AG10803 (cell line): ENCODE data around the gene ZNF773.

Source experiments
- DNase-seq: peaks from one replicate; pipeline ENCODE4 v3.0.0; 2010; ENCODE audit warnings: low read depth
- H3K4me3 ChIP-seq: 2 replicates; pipeline ENCODE4 v1.5.1; 2011; ENCODE audit warnings: mild to moderate bottlenecking, low read length, control low read depth
- TF ChIP-seq, protein P1 (sequence below): conservative IDR thresholded peaks from 2 replicates; pipeline ENCODE4 v1.5.1; 2011; ENCODE audit warnings: mild to moderate bottlenecking, low read length, control low read depth, inconsistent platforms

The ZNF773 gene

DNA sequence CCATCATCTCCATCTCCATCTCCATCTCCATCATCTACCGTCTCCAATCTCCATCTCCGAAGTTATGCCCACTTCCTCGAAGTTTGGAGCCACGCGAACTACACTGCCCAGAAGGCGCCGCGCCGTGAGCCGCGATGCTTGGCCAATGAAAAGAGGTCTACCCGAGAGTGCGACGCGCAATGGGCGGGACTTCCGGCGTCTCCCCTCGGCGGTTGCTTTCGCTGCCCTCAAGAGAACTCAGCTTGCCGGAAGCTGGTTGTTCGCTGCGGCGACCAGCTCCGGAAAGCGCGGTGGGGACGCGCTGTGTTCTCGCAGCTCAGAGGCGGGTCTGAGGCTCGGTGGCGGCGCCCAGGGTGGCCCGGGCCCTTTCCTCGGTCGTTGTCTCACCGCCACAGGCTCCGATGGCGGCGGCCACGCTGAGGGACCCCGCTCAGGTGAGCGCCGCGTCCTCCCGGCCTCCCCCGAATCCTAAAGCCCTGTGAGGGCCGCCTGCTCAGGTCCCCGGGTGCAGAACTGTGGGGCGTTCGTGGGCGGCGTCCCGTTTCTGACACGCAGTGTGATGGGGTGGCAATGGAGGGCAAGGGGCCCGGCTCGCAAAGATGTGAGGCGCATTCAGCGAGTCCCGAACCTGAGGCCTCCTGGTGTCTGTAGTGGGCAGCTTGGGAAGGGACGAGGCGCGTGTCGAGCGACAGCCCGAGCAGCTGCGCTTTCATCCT, at the start of gene ZNF773:
Gene ZNF773, plus strand, starts transcription at position 259 of the 716 bp plus-strand sequence. Its CDS starts 143 bp downstream, at position 402.
- DNase-seq: peak; percentile 94
- peak within 1 kb of the TSS; percentile 73 for H3K4me3 ChIP-seq

DNA sequence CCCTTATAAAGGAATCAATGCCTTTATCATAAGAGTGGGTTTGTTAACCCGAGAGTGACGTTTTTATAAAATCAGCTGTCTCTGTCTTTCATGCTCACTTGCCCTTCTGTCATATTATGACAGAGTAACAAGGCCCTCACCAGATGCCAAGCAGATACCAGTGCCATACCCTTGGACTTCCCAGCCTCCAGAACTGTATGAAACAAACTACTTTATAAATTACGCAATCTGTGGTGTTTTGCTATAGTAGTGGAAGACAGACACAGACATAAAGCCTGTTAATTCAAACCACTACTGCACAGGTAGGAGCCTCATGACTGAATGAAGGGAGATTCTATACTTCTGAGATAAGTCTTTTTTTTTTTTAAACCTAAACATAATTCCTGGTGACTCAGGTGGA, 47.4 kb upstream of the ZNF773 start:
- H3K4me3 ChIP-seq: no peak overlapping the region
- TF ChIP-seq, protein P1, sequence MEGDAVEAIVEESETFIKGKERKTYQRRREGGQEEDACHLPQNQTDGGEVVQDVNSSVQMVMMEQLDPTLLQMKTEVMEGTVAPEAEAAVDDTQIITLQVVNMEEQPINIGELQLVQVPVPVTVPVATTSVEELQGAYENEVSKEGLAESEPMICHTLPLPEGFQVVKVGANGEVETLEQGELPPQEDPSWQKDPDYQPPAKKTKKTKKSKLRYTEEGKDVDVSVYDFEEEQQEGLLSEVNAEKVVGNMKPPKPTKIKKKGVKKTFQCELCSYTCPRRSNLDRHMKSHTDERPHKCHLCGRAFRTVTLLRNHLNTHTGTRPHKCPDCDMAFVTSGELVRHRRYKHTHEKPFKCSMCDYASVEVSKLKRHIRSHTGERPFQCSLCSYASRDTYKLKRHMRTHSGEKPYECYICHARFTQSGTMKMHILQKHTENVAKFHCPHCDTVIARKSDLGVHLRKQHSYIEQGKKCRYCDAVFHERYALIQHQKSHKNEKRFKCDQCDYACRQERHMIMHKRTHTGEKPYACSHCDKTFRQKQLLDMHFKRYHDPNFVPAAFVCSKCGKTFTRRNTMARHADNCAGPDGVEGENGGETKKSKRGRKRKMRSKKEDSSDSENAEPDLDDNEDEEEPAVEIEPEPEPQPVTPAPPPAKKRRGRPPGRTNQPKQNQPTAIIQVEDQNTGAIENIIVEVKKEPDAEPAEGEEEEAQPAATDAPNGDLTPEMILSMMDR: no peak

DNA sequence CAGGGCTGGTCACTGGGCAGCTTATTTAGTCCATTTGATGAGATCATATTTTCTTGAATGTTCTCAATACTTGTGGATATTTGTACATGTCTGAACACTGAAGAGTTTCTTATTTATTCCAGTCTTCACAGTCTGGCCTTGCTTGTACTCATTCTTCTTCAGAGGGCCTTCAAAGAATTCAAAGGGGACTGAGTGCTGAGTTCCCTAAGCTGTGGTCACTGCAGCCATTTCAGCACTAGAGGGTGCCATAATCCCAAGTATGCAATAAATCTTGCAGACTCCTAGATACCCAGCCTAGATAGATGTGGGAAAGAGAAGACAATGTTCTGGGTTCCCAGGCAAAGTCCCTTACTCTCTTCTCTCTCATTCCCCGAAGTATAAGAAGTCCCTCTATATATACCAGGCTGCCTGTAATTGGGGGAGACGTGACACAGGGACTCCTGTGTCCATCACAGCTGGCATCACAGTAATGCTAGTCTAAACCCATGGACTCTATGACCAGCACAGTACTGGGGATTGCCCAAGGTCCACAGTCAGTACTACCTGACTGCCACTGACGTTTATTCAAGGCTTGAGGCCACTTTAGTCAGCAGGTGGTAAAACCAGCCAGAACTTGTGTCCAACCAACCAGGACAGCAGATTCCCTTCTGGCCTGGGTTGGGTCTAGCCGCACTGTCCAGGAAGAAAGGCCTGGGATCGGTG, 33.9 kb upstream of the ZNF773 start:
- TF ChIP-seq, protein P1: peak; percentile 45
- H3K4me3 ChIP-seq: no peak overlapping the region
- peak; percentile 23 for DNase-seq

More for the DNA sequence above, 47.4 kb upstream of the ZNF773 start:
- no peak for DNase-seq

DNA sequence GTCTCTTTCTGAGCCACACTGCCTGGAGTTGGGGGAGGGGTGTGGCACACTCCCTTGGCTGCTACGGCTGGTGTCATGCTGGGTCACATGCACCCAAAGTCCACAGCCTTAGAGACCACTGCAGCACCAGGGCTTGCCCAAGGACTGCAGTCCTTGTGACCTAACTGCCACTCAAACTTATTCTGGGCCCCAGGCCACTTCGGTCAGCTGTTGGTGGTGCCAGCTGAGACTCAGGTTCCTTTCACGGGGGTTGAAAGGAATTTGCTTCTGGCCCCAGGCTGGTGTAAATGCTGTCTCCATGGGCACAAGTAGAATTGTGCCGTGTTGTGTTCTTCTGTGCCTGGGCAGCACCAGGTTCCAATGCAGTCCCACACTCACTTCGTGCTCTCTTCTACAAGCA, 33.2 kb upstream of the ZNF773 start:
- TF ChIP-seq, protein P1: no peak
- no peak for DNase-seq
- H3K4me3 ChIP-seq: no peak overlapping the region

GRCh38 chr19:57473646-57474045, 26.1 kb upstream of the ZNF773 start:
- TF ChIP-seq, protein P1: no peak
- no peak overlapping the region for H3K4me3 ChIP-seq
- DNase-seq: no peak

DNA sequence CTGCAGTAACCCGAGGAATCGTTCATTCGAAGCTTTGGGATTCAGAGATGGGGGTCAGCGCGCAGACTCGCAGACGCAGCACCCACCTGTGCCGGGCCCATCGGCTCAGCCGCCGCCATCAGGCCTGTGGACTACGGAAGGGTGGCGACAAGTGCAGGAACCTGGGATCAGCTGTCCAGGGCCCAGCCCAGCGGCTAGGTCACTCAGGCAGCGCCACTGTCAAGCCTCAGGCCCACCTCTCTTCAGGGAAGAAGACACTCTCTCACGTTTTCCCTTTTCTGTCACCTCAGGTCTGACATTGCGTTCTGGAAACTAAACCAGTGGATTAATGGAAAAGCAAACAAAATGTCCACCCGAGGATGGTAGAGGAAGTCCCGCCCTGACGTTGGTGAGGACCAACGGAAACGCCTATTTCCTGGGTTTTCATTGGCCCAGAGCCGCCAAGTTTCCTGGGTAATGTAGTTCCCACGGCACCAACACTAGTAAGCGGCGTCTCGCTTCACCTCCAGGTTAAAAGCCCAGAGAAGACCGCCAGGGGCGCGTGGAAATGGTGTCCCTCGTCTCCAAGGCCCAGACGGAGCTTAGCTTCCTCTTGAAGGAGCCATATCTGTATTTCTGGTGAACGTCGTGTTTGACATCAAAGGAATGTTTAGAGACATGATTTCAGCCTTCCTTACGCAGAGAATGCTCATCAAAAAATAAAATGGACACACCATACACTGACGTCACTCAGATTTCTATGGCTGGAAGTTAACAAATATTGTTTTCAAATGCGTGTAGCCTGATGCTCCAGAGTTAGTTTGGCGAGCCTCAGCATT, 22.3 kb upstream of the ZNF773 start, which contains the start of gene ZNF772:
Gene ZNF772, minus strand, starts transcription at position 376 of the 818 bp plus-strand sequence. Its CDS starts 257 bp downstream, at position 119.
- peak within 1 kb of the TSS; percentile 94 for H3K4me3 ChIP-seq
- TF ChIP-seq, protein P1: peak; percentile 68
- DNase-seq: peak; percentile 92
